Erythroblast (primary cell): ENCODE data around the gene AMPH.

Source experiments
- GATA1 ChIP-seq: IDR thresholded peaks from 2 replicates; pipeline ENCODE4 v1.6.1; 2011; ENCODE audit warnings: low read depth, mild to moderate bottlenecking, control low read depth, low read length, moderate library complexity
- POLR2A ChIP-seq: IDR thresholded peaks from 2 replicates; pipeline ENCODE4 v1.6.1; 2011; ENCODE audit warnings: mild to moderate bottlenecking, low read length

- no peak for TF ChIP-seq POLR2A
- TF ChIP-seq GATA1 = no peak
Observed at GRCh38 chr7:38512704-38513103, 118.5 kb downstream of the AMPH start.
